ENCODE data around the gene ARHGAP6. TPM values are rescaled to one million over a fixed set of nuclear protein-coding genes. Genes with fewer than 3 reads are reported as not detected.
"Not testable (repeated sequence)": the region's sequence is repeated elsewhere in the genome, so short reads cannot be mapped to it uniquely, and the experiment has no call there.

The ARHGAP6 gene
- total RNA-seq, 1 experiment from 2014 or later: 0.07 TPM

DNA sequence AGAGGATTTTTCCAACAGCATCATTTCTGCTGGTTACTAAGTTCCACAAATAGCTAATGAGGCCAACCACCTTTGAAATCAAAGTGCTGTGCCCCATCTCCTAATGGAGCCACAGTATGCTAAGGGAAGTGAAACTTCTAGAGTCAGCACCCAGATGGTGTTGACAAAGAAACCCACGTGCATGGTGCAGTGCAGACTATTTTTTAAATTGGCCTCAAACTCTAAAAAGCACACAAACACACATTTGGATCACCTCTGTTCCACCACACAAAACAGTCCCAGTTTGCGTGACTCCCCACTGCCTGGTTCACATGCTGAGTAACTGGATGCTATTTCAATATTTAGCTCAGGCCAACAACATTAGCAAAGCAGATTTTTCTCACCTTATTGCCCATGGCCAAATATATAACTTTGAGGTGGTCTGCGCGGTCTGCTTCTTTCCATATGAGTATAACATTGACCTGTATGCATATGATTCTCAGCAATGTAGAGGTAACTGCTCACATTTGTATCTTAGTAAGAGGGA is 302.6 kb downstream of the ARHGAP6 start:
- H4K91ac ChIP-seq (ENCODE audit: insufficient read length, low read depth, low read length): no peak overlapping the region
- H2AK5ac ChIP-seq (ENCODE audit: insufficient read length, low read length): no peak overlapping the region

DNA sequence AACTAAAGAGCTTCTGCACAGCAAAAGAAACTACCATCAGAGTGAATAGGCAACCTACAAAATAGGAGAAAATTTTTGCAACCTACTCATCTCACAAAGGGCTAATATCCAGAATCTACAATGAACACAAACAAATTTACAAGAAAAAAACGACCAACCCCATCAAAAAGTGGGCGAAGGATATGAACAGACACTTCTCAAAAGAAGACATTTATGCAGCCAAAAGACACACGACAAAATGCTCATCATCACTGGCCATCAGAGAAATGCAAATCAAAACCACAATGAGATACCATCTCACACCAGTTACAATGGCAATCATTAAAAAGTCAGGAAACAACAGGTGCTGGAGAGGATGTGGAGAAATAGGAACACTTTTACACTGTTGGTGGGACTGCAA is 304.1 kb downstream of the ARHGAP6 start:
- H3K9ac ChIP-seq (ENCODE audit: extremely low read depth, insufficient read length, low read length); H3K36me3 Mint-ChIP-seq (ENCODE audit: insufficient read depth in 1 of 3, low read depth in 3 of 3); H3K23me2 ChIP-seq (ENCODE audit: insufficient read length, low read depth, low read length, poor library complexity, severe bottlenecking); H3K56ac ChIP-seq (ENCODE audit: insufficient read length, low read depth, low read length); H4K5ac ChIP-seq (ENCODE audit: insufficient read length, low read depth, low read length); H2AFZ ChIP-seq (ENCODE audit: low read length); H3K23ac ChIP-seq (ENCODE audit: insufficient read length, low read depth, low read length); H3K9me3 ChIP-seq (ENCODE audit: control insufficient read depth, low read depth, low read length); H3K18ac ChIP-seq (ENCODE audit: insufficient read length, low read depth, low read length); H3K27me3 ChIP-seq (ENCODE audit: insufficient read depth, low read length); H3K27ac ChIP-seq (ENCODE audit: insufficient read length, low read depth, low read length); H4K8ac ChIP-seq (replicated peaks; ENCODE audit: insufficient read length, low read depth, low read length); H3K4me2 ChIP-seq (ENCODE audit: insufficient read depth, insufficient read length, low read length); H2BK20ac ChIP-seq (ENCODE audit: low read depth, low read length, poor library complexity, severe bottlenecking); H3K4me3 Mint-ChIP-seq; DNase-seq; H3K4me1 ChIP-seq (ENCODE audit: insufficient read depth, low read length); H3K27me3 Mint-ChIP-seq (ENCODE audit: low read depth); H2AK5ac ChIP-seq (ENCODE audit: insufficient read length, low read length); H3K79me2 ChIP-seq (ENCODE audit: insufficient read depth, low read length); H2BK120ac ChIP-seq (ENCODE audit: low read depth, low read length, poor library complexity, severe bottlenecking); H2BK15ac ChIP-seq (ENCODE audit: low read depth, low read length); H3K79me1 ChIP-seq (ENCODE audit: insufficient read depth, low read depth, low read length, poor library complexity, severe bottlenecking); H3K4me1 Mint-ChIP-seq; H3K4ac ChIP-seq (ENCODE audit: low read depth, low read length); H2BK12ac ChIP-seq (ENCODE audit: insufficient read length, low read depth, low read length); H2BK5ac ChIP-seq (ENCODE audit: insufficient read length, low read length); H3T11ph ChIP-seq (ENCODE audit: low read length); H4K91ac ChIP-seq (ENCODE audit: insufficient read length, low read depth, low read length); H4K20me1 ChIP-seq (ENCODE audit: control insufficient read depth, insufficient read depth, insufficient read length); H3K14ac ChIP-seq (ENCODE audit: insufficient read depth, low read length); H3K27ac Mint-ChIP-seq: not testable (repeated sequence)
- WGBS (ENCODE audit: extremely low coverage, insufficient read length, low lambda C conversion rate): no CpG with 5 or more reads among the region's 3 CpGs
- H3K9me3 Mint-ChIP-seq: peaks cover 57 to 61% of the 10 kb centered on the region in 2 experiments

More for the DNA sequence above, 302.6 kb downstream of the ARHGAP6 start:
- Mint-ChIP-seq H3K4me1 (no peaks in the 10 kb centered on the region), H3K4me3 (no peak overlapping the region), H3K27ac (no peak overlapping the region), H3K27me3 (ENCODE audit: low read depth) (no peaks in the 10 kb centered on the region; the same call in none of the 2 replicates), H3K36me3 (ENCODE audit: insufficient read depth in 1 of 3, low read depth in 3 of 3) (peaks cover 0 to 4% (median 2%) of the 10 kb centered on the region in 3 experiments; a peak in 3 of 7 replicates), H3K9me3 (peaks cover 62 to 63% of the 10 kb centered on the region in 2 experiments)
- no peak overlapping the region for H3K9ac ChIP-seq (ENCODE audit: extremely low read depth, insufficient read length, low read length)
- no peak overlapping the region for H3K18ac ChIP-seq (ENCODE audit: insufficient read length, low read depth, low read length)
- no peaks in the 10 kb centered on the region for H3K79me2 ChIP-seq (ENCODE audit: insufficient read depth, low read length)
- H4K5ac ChIP-seq (ENCODE audit: insufficient read length, low read depth, low read length): no peak overlapping the region
- no peaks in the 10 kb centered on the region for H3K23me2 ChIP-seq (ENCODE audit: insufficient read length, low read depth, low read length, poor library complexity, severe bottlenecking)
- H2BK120ac ChIP-seq (ENCODE audit: low read depth, low read length, poor library complexity, severe bottlenecking): no peak overlapping the region
- no peaks in the 10 kb centered on the region for H3K79me1 ChIP-seq (ENCODE audit: insufficient read depth, low read depth, low read length, poor library complexity, severe bottlenecking)
- H3K4ac ChIP-seq (ENCODE audit: low read depth, low read length): no peak overlapping the region
- H2BK12ac ChIP-seq (ENCODE audit: insufficient read length, low read depth, low read length): no peak overlapping the region
- H3K27ac ChIP-seq (ENCODE audit: insufficient read length, low read depth, low read length): no peak overlapping the region
- no peaks in the 10 kb centered on the region for H4K20me1 ChIP-seq (ENCODE audit: control insufficient read depth, insufficient read depth, insufficient read length)
- H3K56ac ChIP-seq (ENCODE audit: insufficient read length, low read depth, low read length): no peak overlapping the region
- TF ChIP-seq, protein P1, sequence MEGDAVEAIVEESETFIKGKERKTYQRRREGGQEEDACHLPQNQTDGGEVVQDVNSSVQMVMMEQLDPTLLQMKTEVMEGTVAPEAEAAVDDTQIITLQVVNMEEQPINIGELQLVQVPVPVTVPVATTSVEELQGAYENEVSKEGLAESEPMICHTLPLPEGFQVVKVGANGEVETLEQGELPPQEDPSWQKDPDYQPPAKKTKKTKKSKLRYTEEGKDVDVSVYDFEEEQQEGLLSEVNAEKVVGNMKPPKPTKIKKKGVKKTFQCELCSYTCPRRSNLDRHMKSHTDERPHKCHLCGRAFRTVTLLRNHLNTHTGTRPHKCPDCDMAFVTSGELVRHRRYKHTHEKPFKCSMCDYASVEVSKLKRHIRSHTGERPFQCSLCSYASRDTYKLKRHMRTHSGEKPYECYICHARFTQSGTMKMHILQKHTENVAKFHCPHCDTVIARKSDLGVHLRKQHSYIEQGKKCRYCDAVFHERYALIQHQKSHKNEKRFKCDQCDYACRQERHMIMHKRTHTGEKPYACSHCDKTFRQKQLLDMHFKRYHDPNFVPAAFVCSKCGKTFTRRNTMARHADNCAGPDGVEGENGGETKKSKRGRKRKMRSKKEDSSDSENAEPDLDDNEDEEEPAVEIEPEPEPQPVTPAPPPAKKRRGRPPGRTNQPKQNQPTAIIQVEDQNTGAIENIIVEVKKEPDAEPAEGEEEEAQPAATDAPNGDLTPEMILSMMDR (conservative IDR thresholded peaks at IDR 0.05): no peak
- WGBS (ENCODE audit: extremely low coverage, insufficient read length, low lambda C conversion rate): no CpG with 5 or more reads among the region's 4 CpGs
- no peak overlapping the region for H2BK5ac ChIP-seq (ENCODE audit: insufficient read length, low read length)
- H2AFZ ChIP-seq (ENCODE audit: low read length): no peak overlapping the region
- DNase-seq: no peak
- no peak overlapping the region for H3K14ac ChIP-seq (ENCODE audit: insufficient read depth, low read length)
- no peaks in the 10 kb centered on the region for H3K4me1 ChIP-seq (ENCODE audit: insufficient read depth, low read length)
- H3K23ac ChIP-seq (ENCODE audit: insufficient read length, low read depth, low read length): no peak overlapping the region
- no peaks in the 10 kb centered on the region for H3K9me3 ChIP-seq (ENCODE audit: control insufficient read depth, low read depth, low read length)
- H3K4me2 ChIP-seq (ENCODE audit: insufficient read depth, insufficient read length, low read length): no peak overlapping the region
- H3T11ph ChIP-seq (ENCODE audit: low read length): no peak overlapping the region
- no peak overlapping the region for H2BK20ac ChIP-seq (ENCODE audit: low read depth, low read length, poor library complexity, severe bottlenecking)
- no peaks in the 10 kb centered on the region for H3K27me3 ChIP-seq (ENCODE audit: insufficient read depth, low read length)
- no peak overlapping the region for H4K8ac ChIP-seq (replicated peaks; ENCODE audit: insufficient read length, low read depth, low read length)
- H2BK15ac ChIP-seq (ENCODE audit: low read depth, low read length): no peak overlapping the region

Measured in H9 (cell line).